GM19452 (cell line): ENCODE data around the gene CPAMD8.

Experiments used
- ATAC-seq: cut with Tn5 transposase; IDR thresholded peaks from one replicate; pipeline ENCODE4 v1.9.1; 2021; ENCODE audit not compliant: unreplicated experiment

CPAMD8 gene

DNA sequence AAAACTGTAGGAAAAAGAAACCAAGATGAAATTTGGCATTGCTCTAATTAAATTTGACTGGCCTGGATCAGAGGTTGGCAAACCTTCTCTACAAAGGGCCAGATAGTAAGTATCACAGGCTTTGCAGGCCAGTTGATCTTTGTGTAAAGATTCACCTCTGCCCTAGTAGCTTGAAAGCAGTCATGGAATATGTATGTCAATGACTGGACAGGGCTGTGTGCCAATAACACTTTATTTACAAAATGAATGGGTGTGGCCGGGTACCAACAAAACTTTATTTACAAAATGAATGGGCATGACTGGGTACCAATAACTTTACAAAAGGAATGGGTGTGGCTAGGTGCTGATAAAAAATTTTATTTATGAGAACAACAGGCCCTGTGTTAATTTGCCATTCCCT, 177.4 kb downstream of the CPAMD8 start:
- ATAC-seq: no peak

DNA sequence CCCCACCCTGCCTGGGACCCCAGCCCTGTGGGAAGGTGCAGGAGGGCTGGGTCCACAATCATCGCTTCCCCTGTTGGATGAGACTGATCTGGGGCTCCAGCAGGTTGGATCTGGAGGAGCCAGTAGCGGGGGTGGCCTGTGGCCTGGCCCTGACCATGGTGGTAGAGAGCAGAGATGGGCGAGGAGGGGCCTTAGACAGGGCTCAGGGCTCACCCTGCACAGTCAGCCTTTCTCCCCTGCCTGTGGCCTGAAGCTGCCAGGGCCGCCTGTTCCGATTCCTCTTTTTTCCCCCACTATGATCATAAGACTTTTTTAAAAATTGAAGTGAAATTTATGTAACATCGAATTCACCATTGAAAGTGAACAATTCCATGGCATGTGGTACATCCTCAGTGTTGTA, 179.2 kb downstream of the CPAMD8 start:
- no peak for ATAC-seq

GRCh38 chr19:16846901-16847300, 179.7 kb downstream of the CPAMD8 start:
- ATAC-seq: no peak
